CD8-positive, alpha-beta memory T cell (primary cell): ENCODE results near the gene CEP164. TPM values are rescaled to one million over a fixed set of nuclear protein-coding genes. Genes with fewer than 3 reads are reported as not detected.

Source experiments
- CTCF ChIA-PET: fragments of 350-600 bp; sonication (Branson Sonifier 250); formaldehyde crosslinking; loops from one replicate; lab custom pipeline; 2021; ENCODE audit warnings: antibody characterized with exemption; lab: Charles Lee
- POLR2A ChIA-PET: fragments of 350-600 bp; sonication (Branson Sonifier 250); formaldehyde crosslinking; loops from one replicate; lab custom pipeline; 2021; ENCODE audit warnings: antibody characterized with exemption; lab: Charles Lee
- DNase-seq, 5 donors: peaks; one replicate each; pipeline versions ENCODE4 v3.0.0 to v3.0.0-alpha.2; 2020 to 2022; ENCODE audit warnings: mixed read lengths in 1 of 5
- H3K27ac ChIP-seq: one replicate; pipeline ENCODE4 v1.7.0; 2013; ENCODE audit warnings: low read depth, mild to moderate bottlenecking, low read length, moderate library complexity
- H3K27me3 ChIP-seq: 2 replicates; pipeline ENCODE4 v1.7.0; 2013; ENCODE audit warnings: low read length, mild to moderate bottlenecking; ENCODE audit not compliant: insufficient read depth, poor library complexity, severe bottlenecking
- H3K36me3 ChIP-seq: 2 replicates; pipeline ENCODE4 v1.7.0; 2013; ENCODE audit warnings: mild to moderate bottlenecking, low read length, moderate library complexity; ENCODE audit not compliant: insufficient read depth
- H3K4me1 ChIP-seq: 2 replicates; pipeline ENCODE4 v1.7.0; 2013; ENCODE audit warnings: mild to moderate bottlenecking, low read length, moderate library complexity; ENCODE audit not compliant: insufficient read depth
- H3K4me3 ChIP-seq: 2 replicates; pipeline ENCODE4 v1.7.0; 2013; ENCODE audit warnings: mild to moderate bottlenecking, low read length
- H3K9me3 ChIP-seq: 2 replicates; pipeline ENCODE4 v1.7.0; 2013; ENCODE audit warnings: mild to moderate bottlenecking, low read length
- H3K27ac Mint-ChIP-seq, 8 donors: one replicate each; pipeline ENCODE4 v1.8.0; 2020 to 2021; ENCODE audit warnings: mixed read lengths in 8 of 8, mild to moderate bottlenecking in 6 of 8, inconsistent platforms in 3 of 8, moderate library complexity in 3 of 8
- H3K27me3 Mint-ChIP-seq, 2 donors: one replicate each; pipeline ENCODE4 v1.8.0; 2020 to 2021; ENCODE audit warnings: mixed read lengths in 2 of 2, mild to moderate bottlenecking in 1 of 2, moderate library complexity in 1 of 2
- H3K36me3 Mint-ChIP-seq, 3 donors: one replicate each; pipeline ENCODE4 v1.8.0; 2020 to 2021; ENCODE audit warnings: mixed read lengths in 3 of 3, inconsistent platforms in 1 of 3, mild to moderate bottlenecking in 1 of 3
- H3K4me1 Mint-ChIP-seq, 3 donors: one replicate each; pipeline ENCODE4 v1.8.0; 2020 to 2021; ENCODE audit warnings: mixed read lengths in 3 of 3, inconsistent platforms in 1 of 3, mild to moderate bottlenecking in 1 of 3
- H3K4me3 Mint-ChIP-seq, 7 donors: one replicate each; pipeline ENCODE4 v1.8.0; 2020 to 2021; ENCODE audit warnings: mixed read lengths in 7 of 7, mild to moderate bottlenecking in 6 of 7, moderate library complexity in 4 of 7, inconsistent platforms in 2 of 7
- H3K9me3 Mint-ChIP-seq, 5 donors: one replicate each; pipeline ENCODE4 v1.8.0; 2020 to 2022; ENCODE audit warnings: mixed read lengths in 5 of 5, mild to moderate bottlenecking in 3 of 5, moderate library complexity in 2 of 5, inconsistent platforms in 1 of 5
- polyA plus RNA-seq: library from polyadenylated mRNA; unstranded; fragments of 300-500 nt; fragmentation: Illumina TruSeq; gene quantifications from one replicate; pipeline ENCODE4 v1.2.3, GENCODE V29; 2021
- total RNA-seq, 2 experiments: library from RNA; stranded (reverse); gene quantifications; one replicate each; pipeline ENCODE4 v1.2.3, GENCODE V29; 2021

CEP164 gene
- total and polyA plus RNA-seq, 3 experiments from 2014 or later, result 25.7 to 40.5 (median 34.6) TPM

GRCh38 chr11:117409511-117409910, 81.9 kb downstream of the CEP164 start:
- Histone ChIP-seq H3K27me3 (no peaks in the 10 kb centered on the region), H3K4me3 (no peak overlapping the region), H3K9me3 (no peaks in the 10 kb centered on the region), H3K4me1 (no peaks in the 10 kb centered on the region), H3K36me3 (peaks cover 5% of the 10 kb centered on the region), H3K27ac (no peak overlapping the region)
- DNase-seq, result no peak
- Mint-ChIP-seq H3K4me3 (no peak overlapping the region), H3K27ac (no peak overlapping the region), H3K9me3 (peaks cover 0 to 13% (median 7%) of the 10 kb centered on the region in 5 donors), H3K27me3 (no peaks in the 10 kb centered on the region), H3K4me1 (no peaks in the 10 kb centered on the region), H3K36me3 (peaks cover 27 to 71% (median 32%) of the 10 kb centered on the region in 3 donors)
- ChIA-PET POLR2A (no interaction called here), CTCF (interaction anchor here (1.7 kb wide), 1 partner anchor 17 kb away, joined by 4 read pairs; no protein-coding TSS in a partner anchor)

GRCh38 chr11:117410238-117410637, 82.6 kb downstream of the CEP164 start:
- H3K9me3 Mint-ChIP-seq, result peaks cover 0 to 10% (median 7%) of the 10 kb centered on the region in 5 donors
- H3K9me3 ChIP-seq, result no peaks in the 10 kb centered on the region
- POLR2A ChIA-PET, result no interaction called here
- no peak overlapping the region for H3K4me3 Mint-ChIP-seq
- DNase-seq, result no peak
- H3K36me3 ChIP-seq, result peaks cover 5% of the 10 kb centered on the region
- peaks cover 22 to 64% (median 30%) of the 10 kb centered on the region in 3 donors for H3K36me3 Mint-ChIP-seq
- no peaks in the 10 kb centered on the region for H3K4me1 ChIP-seq
- no peaks in the 10 kb centered on the region for H3K27me3 ChIP-seq
- H3K27ac Mint-ChIP-seq, result no peak overlapping the region
- H3K4me3 ChIP-seq, result no peak overlapping the region
- H3K4me1 Mint-ChIP-seq, result no peaks in the 10 kb centered on the region
- no peak overlapping the region for H3K27ac ChIP-seq
- CTCF ChIA-PET, result interaction anchor here (1.7 to 6.6 kb wide), 2 partner anchors 16 kb away, joined by 4 to 29 read pairs; no protein-coding TSS in a partner anchor
- H3K27me3 Mint-ChIP-seq, result no peaks in the 10 kb centered on the region

GRCh38 chr11:117410861-117411710, 83.4 kb downstream of the CEP164 start:
- no peaks in the 10 kb centered on the region for H3K27me3 ChIP-seq
- no peaks in the 10 kb centered on the region for H3K4me1 ChIP-seq
- Mint-ChIP-seq H3K4me1 (no peaks in the 10 kb centered on the region), H3K36me3 (peaks cover 13 to 55% (median 22%) of the 10 kb centered on the region in 3 donors), H3K9me3 (peaks cover 0 to 2% (median 0%) of the 10 kb centered on the region in 5 donors), H3K27ac (peak overlapping the region in 2 of 8 donors; percentile 64 to 89), H3K4me3 (no peak overlapping the region), H3K27me3 (no peaks in the 10 kb centered on the region)
- POLR2A ChIA-PET, result no interaction called here
- H3K27ac ChIP-seq, result no peak overlapping the region
- CTCF ChIA-PET, result interaction anchor here (0.8 to 6.6 kb wide), 2 partner anchors 15 to 18 kb away, joined by 3 to 29 read pairs; no protein-coding TSS in a partner anchor
- H3K4me3 ChIP-seq, result no peak overlapping the region
- H3K9me3 ChIP-seq, result no peaks in the 10 kb centered on the region
- peaks cover 5% of the 10 kb centered on the region for H3K36me3 ChIP-seq
- no peak for DNase-seq

GRCh38 chr11:117411736-117412135, 84.1 kb downstream of the CEP164 start:
- H3K4me3 Mint-ChIP-seq, result no peak overlapping the region

GRCh38 chr11:117412176-117412575, 84.5 kb downstream of the CEP164 start:
- POLR2A ChIA-PET, result no interaction called here
- no peaks in the 10 kb centered on the region for H3K27me3 Mint-ChIP-seq
- peaks cover 9 to 47% (median 19%) of the 10 kb centered on the region in 3 donors for H3K36me3 Mint-ChIP-seq
- Histone ChIP-seq H3K27ac (no peak overlapping the region), H3K36me3 (peaks cover 5% of the 10 kb centered on the region), H3K9me3 (no peaks in the 10 kb centered on the region), H3K4me1 (no peaks in the 10 kb centered on the region), H3K4me3 (no peak overlapping the region), H3K27me3 (no peaks in the 10 kb centered on the region)
- no peak for DNase-seq
- peak overlapping the region in 1 of 8 donors; percentile 19 for H3K27ac Mint-ChIP-seq
- no peak overlapping the region for H3K4me3 Mint-ChIP-seq
- H3K4me1 Mint-ChIP-seq, result no peaks in the 10 kb centered on the region
- H3K9me3 Mint-ChIP-seq, result no peaks in the 10 kb centered on the region
- CTCF ChIA-PET, result interaction anchor here (6.6 kb wide), 1 partner anchor 14 kb away, joined by 29 read pairs; no protein-coding TSS in a partner anchor

More at GRCh38 chr11:117411736-117412135, 84.1 kb downstream of the CEP164 start:
- H3K27ac ChIP-seq, result no peak overlapping the region
- peaks cover 5% of the 10 kb centered on the region for H3K36me3 ChIP-seq
- no peaks in the 10 kb centered on the region for H3K9me3 ChIP-seq
- Mint-ChIP-seq H3K9me3 (no peaks in the 10 kb centered on the region), H3K27me3 (no peaks in the 10 kb centered on the region), H3K4me1 (no peaks in the 10 kb centered on the region), H3K27ac (no peak overlapping the region), H3K36me3 (peaks cover 9 to 49% (median 19%) of the 10 kb centered on the region in 3 donors)
- no peak for DNase-seq
- CTCF ChIA-PET, result interaction anchor here (6.6 kb wide), 1 partner anchor 14 kb away, joined by 29 read pairs; no protein-coding TSS in a partner anchor
- POLR2A ChIA-PET, result no interaction called here
- H3K4me3 ChIP-seq, result no peak overlapping the region
- no peaks in the 10 kb centered on the region for H3K4me1 ChIP-seq
- H3K27me3 ChIP-seq, result no peaks in the 10 kb centered on the region

GRCh38 chr11:117412653-117413275, 85.1 kb downstream of the CEP164 start:
- Mint-ChIP-seq H3K27ac (peak overlapping the region in 1 of 8 donors; percentile 19), H3K4me1 (no peaks in the 10 kb centered on the region), H3K4me3 (no peak overlapping the region), H3K27me3 (no peaks in the 10 kb centered on the region), H3K36me3 (peaks cover 7 to 44% (median 17%) of the 10 kb centered on the region in 3 donors), H3K9me3 (no peaks in the 10 kb centered on the region)
- no peaks in the 10 kb centered on the region for H3K4me1 ChIP-seq
- H3K27me3 ChIP-seq, result no peaks in the 10 kb centered on the region
- no peak overlapping the region for H3K27ac ChIP-seq
- DNase-seq, result no peak
- CTCF ChIA-PET, result interaction anchor here (6.6 kb wide), 1 partner anchor 13 kb away, joined by 29 read pairs; no protein-coding TSS in a partner anchor
- POLR2A ChIA-PET, result interaction anchor here (0.6 kb wide), 1 partner anchor 182 kb away, joined by 3 read pairs; no protein-coding TSS in a partner anchor
- H3K4me3 ChIP-seq, result no peak overlapping the region
- H3K36me3 ChIP-seq, result peaks cover 5% of the 10 kb centered on the region
- no peaks in the 10 kb centered on the region for H3K9me3 ChIP-seq

GRCh38 chr11:117413616-117414015, 86.0 kb downstream of the CEP164 start:
- H3K9me3 ChIP-seq, result no peaks in the 10 kb centered on the region
- H3K4me1 ChIP-seq, result no peaks in the 10 kb centered on the region
- no peak for DNase-seq
- no peaks in the 10 kb centered on the region for H3K4me1 Mint-ChIP-seq
- ChIA-PET CTCF (interaction anchor here (6.6 kb wide), 1 partner anchor 12 kb away, joined by 29 read pairs; no protein-coding TSS in a partner anchor), POLR2A (interaction anchor here (0.6 kb wide), 1 partner anchor 183 kb away, joined by 3 read pairs; no protein-coding TSS in a partner anchor)
- no peak overlapping the region for H3K27ac ChIP-seq
- H3K27me3 ChIP-seq, result no peaks in the 10 kb centered on the region
- no peaks in the 10 kb centered on the region for H3K27me3 Mint-ChIP-seq
- no peak overlapping the region for H3K4me3 Mint-ChIP-seq
- no peak overlapping the region for H3K4me3 ChIP-seq
- H3K9me3 Mint-ChIP-seq, result no peaks in the 10 kb centered on the region
- peaks cover 0 to 36% (median 12%) of the 10 kb centered on the region in 3 donors for H3K36me3 Mint-ChIP-seq
- no peaks in the 10 kb centered on the region for H3K36me3 ChIP-seq
- peak overlapping the region in 1 of 8 donors; percentile 23 for H3K27ac Mint-ChIP-seq
